ENCODE data around the gene FNDC8. TPM values are rescaled to one million over a fixed set of nuclear protein-coding genes. Genes with fewer than 3 reads are reported as not detected.

FNDC8 gene
- total and polyA plus RNA-seq, 9 of the 15 experiments (the other 6 are each of a cell fraction or from before 2014, with no cell fraction given): 0.04 TPM; not detected in 8

- TF ChIP-seq MGA (IDR thresholded peaks at IDR 0.05) (no peak), ZBTB7A (IDR thresholded peaks at IDR 0.05; ENCODE audit: borderline replicate concordance, control insufficient read depth, low read depth, low read length) (no peak), CTCFL (IDR thresholded peaks at IDR 0.05; ENCODE audit: borderline replicate concordance, insufficient read depth, low read depth, low read length, poor library complexity, severe bottlenecking) (no peak)
These were observed 47.3 kb upstream of the FNDC8 start (continued) for GRCh38 chr17:35073991-35074627.
